GM12864 (cell line): ENCODE data around the gene TNNI3K.

Source experiments
- DNase-seq: peaks from one replicate; pipeline ENCODE4 v3.0.0-alpha.2; 2011; ENCODE audit warnings: low read depth
- H3K4me3 ChIP-seq: 2 replicates; pipeline ENCODE4 v1.5.1; 2011; ENCODE audit warnings: mild to moderate bottlenecking, low read depth, low read length, control low read depth
- CTCF ChIP-seq: IDR thresholded peaks from 2 replicates; pipeline ENCODE4 v1.5.1; 2011; ENCODE audit warnings: low read depth, mild to moderate bottlenecking, moderate library complexity, low read length, control low read depth, inconsistent platforms; ENCODE audit errors: missing control alignments

Gene TNNI3K

GRCh38 chr1:74205266-74205665 lies 29.9 kb upstream of the TNNI3K start:
- TF ChIP-seq CTCF: no peak
- no peak for DNase-seq
- no peak overlapping the region for H3K4me3 ChIP-seq

DNA sequence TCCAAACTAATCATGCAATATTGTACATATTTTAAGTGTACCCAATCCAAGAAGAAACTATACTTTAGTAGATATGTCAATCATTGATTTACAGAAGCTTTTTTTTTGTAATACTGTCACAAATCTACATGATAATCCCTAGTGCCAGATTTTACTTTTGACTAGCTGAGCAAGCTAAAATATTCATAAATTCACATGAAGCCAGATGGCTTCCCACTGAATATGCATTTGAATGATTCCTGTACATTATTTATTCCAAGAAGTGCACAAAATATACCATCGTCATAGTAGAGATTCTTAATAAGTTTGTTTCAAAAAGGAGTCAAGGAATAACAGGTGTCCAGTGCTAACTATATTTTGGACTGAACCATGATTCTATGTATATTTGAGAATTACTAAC lies 20.0 kb upstream of the TNNI3K start:
- no peak for DNase-seq
- no peak for TF ChIP-seq CTCF
- H3K4me3 ChIP-seq: no peak overlapping the region

- no peak for TF ChIP-seq CTCF
- no peak for DNase-seq
- no peak overlapping the region for H3K4me3 ChIP-seq
Measured at GRCh38 chr1:74222701-74223100, 12.5 kb upstream of the TNNI3K start.

- no peak for DNase-seq
- no peak for TF ChIP-seq CTCF
- no peak overlapping the region for H3K4me3 ChIP-seq
Measured at GRCh38 chr1:74223453-74223852, 11.7 kb upstream of the TNNI3K start.

DNA sequence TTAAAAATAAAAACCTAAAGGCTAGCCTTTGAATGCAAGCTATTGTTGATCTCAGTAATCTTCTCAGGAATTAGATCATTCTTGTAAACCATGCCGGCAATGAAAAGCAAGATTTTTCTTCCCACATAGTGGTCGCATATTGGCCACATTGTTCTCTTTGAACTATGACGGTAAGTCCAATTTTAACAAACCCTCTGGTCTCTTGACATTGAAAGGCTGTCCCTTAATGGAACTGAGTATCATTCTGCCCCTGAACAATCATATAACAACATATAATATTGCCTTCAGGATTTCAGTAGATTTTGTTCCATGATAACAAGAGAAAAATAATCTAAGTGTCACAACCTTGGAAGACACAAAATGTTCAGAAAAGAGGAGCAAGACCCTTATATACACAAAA lies 1.3 kb downstream of the TNNI3K start:
- H3K4me3 ChIP-seq: no peak overlapping the region
- no peak for DNase-seq
- no peak for TF ChIP-seq CTCF

DNA sequence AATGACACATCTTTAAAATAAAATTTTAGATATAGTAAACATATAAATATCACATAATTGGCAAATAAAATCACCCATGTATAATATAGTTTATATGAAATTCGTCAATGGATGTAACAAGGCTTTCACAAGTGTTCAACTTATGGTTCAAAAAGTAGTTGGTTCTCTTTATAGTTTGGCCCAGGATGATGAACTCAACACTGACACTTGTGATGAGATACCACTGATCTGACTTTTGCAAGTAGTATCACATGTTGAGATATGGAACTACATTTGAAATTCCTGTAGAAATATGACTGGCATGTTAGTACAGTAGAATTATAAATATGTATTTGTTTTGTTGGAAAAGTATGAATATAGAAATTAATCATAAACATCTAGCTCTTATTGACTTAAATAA lies 1.8 kb downstream of the TNNI3K start:
- TF ChIP-seq CTCF: no peak
- DNase-seq: no peak
- no peak overlapping the region for H3K4me3 ChIP-seq

DNA sequence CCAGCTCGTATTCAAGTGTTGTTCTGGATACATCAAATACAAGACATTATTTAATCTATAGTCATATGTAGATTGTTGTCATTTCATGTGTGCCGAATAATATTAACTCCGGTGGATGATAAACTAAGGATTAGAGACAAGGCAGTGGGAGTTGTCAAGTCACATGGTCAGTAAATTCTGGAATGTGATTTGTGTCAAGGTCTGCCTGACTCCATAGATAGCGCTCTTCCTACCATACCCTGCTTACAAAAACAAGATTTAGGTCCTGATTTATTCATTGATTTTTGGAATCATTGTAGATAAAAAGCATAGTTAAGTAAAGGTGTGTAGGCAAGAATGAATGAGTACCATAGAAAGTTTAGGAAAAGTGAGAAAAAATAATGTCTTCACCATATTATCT lies 2.6 kb downstream of the TNNI3K start:
- no peak for DNase-seq
- no peak overlapping the region for H3K4me3 ChIP-seq
- no peak for TF ChIP-seq CTCF
